Measurements from ENCODE around the gene ZNF727.
"Not testable (repeated sequence)": the region's sequence is repeated elsewhere in the genome, so short reads cannot be mapped to it uniquely, and the experiment has no call there.

Gene ZNF727

GRCh38 chr7:64077837-64078698 is 32.8 kb downstream of the ZNF727 start:
- H3K36me3 ChIP-seq (ENCODE audit: control insufficient read depth, insufficient read depth, low read length); H3K4ac ChIP-seq (ENCODE audit: low read depth, low read length); H3K4me2 ChIP-seq (ENCODE audit: low read length); H4K8ac ChIP-seq (ENCODE audit: low read depth, low read length); H3K4me1 ChIP-seq (ENCODE audit: control insufficient read depth, low read depth, low read length); H3K79me1 ChIP-seq (ENCODE audit: low read length); H2AK5ac ChIP-seq (ENCODE audit: low read length); H2BK120ac ChIP-seq (ENCODE audit: low read depth, low read length); H3K18ac ChIP-seq (ENCODE audit: low read length); H3K4me3 ChIP-seq (ENCODE audit: low read length); H2BK15ac ChIP-seq (replicated peaks; ENCODE audit: low read depth); H2BK5ac ChIP-seq (ENCODE audit: low read length); H3K23ac ChIP-seq (ENCODE audit: low read length); H3K27ac ChIP-seq (ENCODE audit: low read depth, low read length); H3K79me2 ChIP-seq (ENCODE audit: control insufficient read depth, insufficient read depth, low read length); H3K9ac ChIP-seq (ENCODE audit: low read length); DNase-seq; H3K27me3 ChIP-seq (ENCODE audit: insufficient read depth, low read length, poor library complexity); H3K56ac ChIP-seq (ENCODE audit: low read length); H4K5ac ChIP-seq (ENCODE audit: low read length): not testable (repeated sequence)
- no CpG with 5 or more reads among the region's 3 CpGs for WGBS (ENCODE audit: extremely low coverage, insufficient coverage, low lambda C conversion rate)

- no peak overlapping the region for H3K4me2 ChIP-seq (ENCODE audit: low read length)
- H3K79me1 ChIP-seq (ENCODE audit: low read length), result no peaks in the 10 kb centered on the region
- no peaks in the 10 kb centered on the region for H3K4me1 ChIP-seq (ENCODE audit: control insufficient read depth, low read depth, low read length)
- no peak overlapping the region for H3K27ac ChIP-seq (ENCODE audit: low read depth, low read length)
- H3K27me3 ChIP-seq (ENCODE audit: insufficient read depth, low read length, poor library complexity), result no peaks in the 10 kb centered on the region
- no peak overlapping the region for H3K18ac ChIP-seq (ENCODE audit: low read length)
- no peak overlapping the region for H3K4me3 ChIP-seq (ENCODE audit: low read length)
- no peak overlapping the region for H4K8ac ChIP-seq (ENCODE audit: low read depth, low read length)
- no peak overlapping the region for H3K4ac ChIP-seq (ENCODE audit: low read depth, low read length)
- no peak for DNase-seq
- no peak overlapping the region for H2AK5ac ChIP-seq (ENCODE audit: low read length)
- WGBS (ENCODE audit: extremely low coverage, insufficient coverage, low lambda C conversion rate), result no CpG with 5 or more reads among the region's 2 CpGs
- no peak overlapping the region for H3K56ac ChIP-seq (ENCODE audit: low read length)
- no peaks in the 10 kb centered on the region for H3K79me2 ChIP-seq (ENCODE audit: control insufficient read depth, insufficient read depth, low read length)
- no peak overlapping the region for H3K23ac ChIP-seq (ENCODE audit: low read length)
- H2BK120ac ChIP-seq (ENCODE audit: low read depth, low read length), result no peak overlapping the region
- no peak overlapping the region for H3K9ac ChIP-seq (ENCODE audit: low read length)
- no peak overlapping the region for H2BK15ac ChIP-seq (replicated peaks; ENCODE audit: low read depth)
- H3K36me3 ChIP-seq (ENCODE audit: control insufficient read depth, insufficient read depth, low read length), result no peaks in the 10 kb centered on the region
- H4K5ac ChIP-seq (ENCODE audit: low read length), result no peak overlapping the region
- H2BK5ac ChIP-seq (ENCODE audit: low read length), result no peak overlapping the region
These were observed 33.4 kb downstream of the ZNF727 start for GRCh38 chr7:64078699-64078994.

- DNase-seq, result no peak
- no peak overlapping the region for H3K9ac ChIP-seq (ENCODE audit: low read length)
- H2BK5ac ChIP-seq (ENCODE audit: low read length), result no peak overlapping the region
- no peak overlapping the region for H3K56ac ChIP-seq (ENCODE audit: low read length)
- no peak overlapping the region for H4K8ac ChIP-seq (ENCODE audit: low read depth, low read length)
- no peak overlapping the region for H3K4ac ChIP-seq (ENCODE audit: low read depth, low read length)
- H3K4me3 ChIP-seq (ENCODE audit: low read length), result no peak overlapping the region
- no peak overlapping the region for H2BK15ac ChIP-seq (replicated peaks; ENCODE audit: low read depth)
- H3K36me3 ChIP-seq (ENCODE audit: control insufficient read depth, insufficient read depth, low read length), result no peaks in the 10 kb centered on the region
- no peak overlapping the region for H2BK120ac ChIP-seq (ENCODE audit: low read depth, low read length)
- no peaks in the 10 kb centered on the region for H3K27me3 ChIP-seq (ENCODE audit: insufficient read depth, low read length, poor library complexity)
- no peak overlapping the region for H4K5ac ChIP-seq (ENCODE audit: low read length)
- no peak overlapping the region for H2AK5ac ChIP-seq (ENCODE audit: low read length)
- no peaks in the 10 kb centered on the region for H3K79me2 ChIP-seq (ENCODE audit: control insufficient read depth, insufficient read depth, low read length)
- no peaks in the 10 kb centered on the region for H3K79me1 ChIP-seq (ENCODE audit: low read length)
- H3K4me2 ChIP-seq (ENCODE audit: low read length), result no peak overlapping the region
- H3K27ac ChIP-seq (ENCODE audit: low read depth, low read length), result no peak overlapping the region
- no peaks in the 10 kb centered on the region for H3K4me1 ChIP-seq (ENCODE audit: control insufficient read depth, low read depth, low read length)
- WGBS (ENCODE audit: extremely low coverage, insufficient coverage, low lambda C conversion rate), result no CpG with 5 or more reads among the region's 3 CpGs
- no peak overlapping the region for H3K23ac ChIP-seq (ENCODE audit: low read length)
- no peak overlapping the region for H3K18ac ChIP-seq (ENCODE audit: low read length)
These were observed 42.3 kb downstream of the ZNF727 start for GRCh38 chr7:64087501-64087900.

- WGBS (ENCODE audit: extremely low coverage, insufficient coverage, low lambda C conversion rate), result no CpG with 5 or more reads among the region's 5 CpGs
- not testable (repeated sequence) for H3K36me3 ChIP-seq (ENCODE audit: control insufficient read depth, insufficient read depth, low read length); H3K9ac ChIP-seq (ENCODE audit: low read length); H4K5ac ChIP-seq (ENCODE audit: low read length); H3K4me1 ChIP-seq (ENCODE audit: control insufficient read depth, low read depth, low read length); H3K27ac ChIP-seq (ENCODE audit: low read depth, low read length); H4K8ac ChIP-seq (ENCODE audit: low read depth, low read length); H3K27me3 ChIP-seq (ENCODE audit: insufficient read depth, low read length, poor library complexity); H3K79me1 ChIP-seq (ENCODE audit: low read length); H3K4me3 ChIP-seq (ENCODE audit: low read length); H2AK5ac ChIP-seq (ENCODE audit: low read length); H3K56ac ChIP-seq (ENCODE audit: low read length); H3K4ac ChIP-seq (ENCODE audit: low read depth, low read length); H3K4me2 ChIP-seq (ENCODE audit: low read length); H2BK15ac ChIP-seq (replicated peaks; ENCODE audit: low read depth); H2BK120ac ChIP-seq (ENCODE audit: low read depth, low read length); H2BK5ac ChIP-seq (ENCODE audit: low read length); DNase-seq; H3K79me2 ChIP-seq (ENCODE audit: control insufficient read depth, insufficient read depth, low read length); H3K18ac ChIP-seq (ENCODE audit: low read length); H3K23ac ChIP-seq (ENCODE audit: low read length)
These were observed 43.6 kb downstream of the ZNF727 start for GRCh38 chr7:64088863-64089262.
